ENCODE data around the gene ROBO3.

- TF ChIP-seq, protein P1, sequence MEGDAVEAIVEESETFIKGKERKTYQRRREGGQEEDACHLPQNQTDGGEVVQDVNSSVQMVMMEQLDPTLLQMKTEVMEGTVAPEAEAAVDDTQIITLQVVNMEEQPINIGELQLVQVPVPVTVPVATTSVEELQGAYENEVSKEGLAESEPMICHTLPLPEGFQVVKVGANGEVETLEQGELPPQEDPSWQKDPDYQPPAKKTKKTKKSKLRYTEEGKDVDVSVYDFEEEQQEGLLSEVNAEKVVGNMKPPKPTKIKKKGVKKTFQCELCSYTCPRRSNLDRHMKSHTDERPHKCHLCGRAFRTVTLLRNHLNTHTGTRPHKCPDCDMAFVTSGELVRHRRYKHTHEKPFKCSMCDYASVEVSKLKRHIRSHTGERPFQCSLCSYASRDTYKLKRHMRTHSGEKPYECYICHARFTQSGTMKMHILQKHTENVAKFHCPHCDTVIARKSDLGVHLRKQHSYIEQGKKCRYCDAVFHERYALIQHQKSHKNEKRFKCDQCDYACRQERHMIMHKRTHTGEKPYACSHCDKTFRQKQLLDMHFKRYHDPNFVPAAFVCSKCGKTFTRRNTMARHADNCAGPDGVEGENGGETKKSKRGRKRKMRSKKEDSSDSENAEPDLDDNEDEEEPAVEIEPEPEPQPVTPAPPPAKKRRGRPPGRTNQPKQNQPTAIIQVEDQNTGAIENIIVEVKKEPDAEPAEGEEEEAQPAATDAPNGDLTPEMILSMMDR (IDR thresholded peaks at IDR 0.05) = no peak
- TF ChIP-seq POLR2A (IDR thresholded peaks at IDR 0.05) = no peak
Measured at GRCh38 chr11:124834526-124835180, 30.6 kb upstream of the ROBO3 start.

Measured in thyroid gland (tissue), 4 donors.